Activated naive CD4-positive, alpha-beta T cell treated with anti-CD3 and anti-CD28 coated beads for 36 hours (primary cell): ENCODE data around the gene TFF3. TPM values are rescaled to one million over a fixed set of nuclear protein-coding genes. Genes with fewer than 3 reads are reported as not detected.

ENCODE experiments used
- CTCF ChIA-PET: fragments of 350-600 bp; sonication (Branson Sonifier 250); formaldehyde crosslinking; loops from one replicate; lab custom pipeline; 2021; ENCODE audit warnings: antibody characterized with exemption; lab: Charles Lee
- DNase-seq: peaks from one replicate; pipeline ENCODE4 v3.0.0-alpha.2; 2020
- H3K27ac Mint-ChIP-seq: one replicate; pipeline ENCODE4 v1.8.0; 2021; ENCODE audit warnings: mild to moderate bottlenecking, mixed read lengths
- H3K27me3 Mint-ChIP-seq: one replicate; pipeline ENCODE4 v1.8.0; 2021; ENCODE audit warnings: low read depth, mixed read lengths
- H3K36me3 Mint-ChIP-seq: one replicate; pipeline ENCODE4 v1.8.0; 2021; ENCODE audit warnings: low read depth, mixed read lengths
- H3K4me1 Mint-ChIP-seq: one replicate; pipeline ENCODE4 v1.8.0; 2021; ENCODE audit warnings: low read depth, mixed read lengths
- H3K4me3 Mint-ChIP-seq: one replicate; pipeline ENCODE4 v1.8.0; 2021; ENCODE audit warnings: mild to moderate bottlenecking, moderate library complexity, mixed read lengths
- H3K9me3 Mint-ChIP-seq: one replicate; pipeline ENCODE4 v1.8.0; 2021; ENCODE audit warnings: mixed read lengths
- intact Hi-C: fragments of 100-400 bp; cut with micrococcal nuclease; formaldehyde crosslinking; loops from one replicate; pipeline ENCODE4 v1.15.1; 2023
- total RNA-seq, 2 experiments: library from RNA; stranded (reverse); gene quantifications; one replicate each; pipeline ENCODE4 v1.2.3, GENCODE V29; 2021

TFF3 gene
- total RNA-seq, 2 experiments from 2014 or later: not detected

DNA sequence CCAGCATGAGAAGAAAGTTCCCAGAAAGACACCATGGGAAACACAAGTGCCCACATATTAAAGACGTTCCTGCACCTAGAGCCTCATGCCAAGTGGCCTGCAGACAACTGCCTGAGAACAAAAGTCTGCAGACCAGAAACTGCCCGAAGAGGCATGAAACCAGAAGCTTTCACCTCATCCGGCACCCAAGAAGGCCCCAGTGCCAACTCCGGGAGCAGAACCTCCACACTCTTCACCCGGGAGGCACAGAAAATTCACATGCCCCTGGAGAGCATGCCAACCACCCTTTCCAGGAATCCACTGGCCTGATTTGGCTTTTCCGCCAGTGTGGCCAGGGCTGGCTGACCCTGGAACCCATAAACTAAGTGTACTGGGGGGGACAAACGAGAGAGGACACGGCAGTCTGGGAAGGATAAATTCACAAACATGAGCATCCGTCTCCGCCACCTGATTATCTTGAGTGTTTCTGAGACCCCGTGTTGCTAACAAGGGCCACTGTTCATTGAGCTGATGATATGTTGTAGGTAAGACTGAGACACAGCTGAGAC is 28.8 kb upstream of the TFF3 start:
- CTCF ChIA-PET: interaction anchor here (1.2 kb wide), 1 partner anchor 17 kb away, joined by 4 read pairs; no protein-coding TSS in a partner anchor
- intact Hi-C loops: no loop called here
- no peak for DNase-seq
- Mint-ChIP-seq H3K36me3 (no peaks in the 10 kb centered on the region), H3K4me3 (no peak overlapping the region), H3K27me3 (no peaks in the 10 kb centered on the region), H3K27ac (no peak overlapping the region), H3K4me1 (no peaks in the 10 kb centered on the region), H3K9me3 (no peaks in the 10 kb centered on the region)

DNA sequence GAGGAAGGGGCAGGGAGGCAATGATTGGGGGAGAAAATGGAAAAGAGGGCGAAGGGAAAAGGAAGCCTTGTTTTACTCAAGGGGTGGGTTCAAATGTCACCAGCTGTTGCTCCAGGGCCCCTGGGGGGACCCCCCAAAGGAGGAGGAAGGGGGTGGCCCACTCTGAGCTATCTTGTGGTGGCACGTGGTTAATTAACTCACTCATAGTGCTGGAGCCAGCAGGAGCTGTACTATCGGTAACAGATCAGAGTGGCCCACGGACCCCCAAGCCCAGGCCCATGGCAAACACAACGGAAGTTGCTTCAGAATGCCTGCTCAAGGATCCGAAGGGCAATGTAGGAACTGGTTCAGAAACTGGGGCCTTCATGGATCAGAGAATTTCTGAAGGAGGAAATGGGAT is 28.3 kb upstream of the TFF3 start:
- intact Hi-C loops: no loop called here
- no peaks in the 10 kb centered on the region for H3K36me3 Mint-ChIP-seq
- H3K27ac Mint-ChIP-seq: no peak overlapping the region
- CTCF ChIA-PET: no interaction called here
- no peaks in the 10 kb centered on the region for H3K27me3 Mint-ChIP-seq
- H3K4me1 Mint-ChIP-seq: no peaks in the 10 kb centered on the region
- no peak overlapping the region for H3K4me3 Mint-ChIP-seq
- no peak for DNase-seq
- no peaks in the 10 kb centered on the region for H3K9me3 Mint-ChIP-seq

- CTCF ChIA-PET: no interaction called here
- Mint-ChIP-seq H3K4me3 (no peak overlapping the region), H3K9me3 (no peaks in the 10 kb centered on the region), H3K36me3 (no peaks in the 10 kb centered on the region), H3K27ac (no peak overlapping the region), H3K4me1 (peaks cover 3% of the 10 kb centered on the region), H3K27me3 (no peaks in the 10 kb centered on the region)
- intact Hi-C loops: no loop called here
- DNase-seq: no peak
Observed at GRCh38 chr21:42343101-42343500, 27.9 kb upstream of the TFF3 start.

DNA sequence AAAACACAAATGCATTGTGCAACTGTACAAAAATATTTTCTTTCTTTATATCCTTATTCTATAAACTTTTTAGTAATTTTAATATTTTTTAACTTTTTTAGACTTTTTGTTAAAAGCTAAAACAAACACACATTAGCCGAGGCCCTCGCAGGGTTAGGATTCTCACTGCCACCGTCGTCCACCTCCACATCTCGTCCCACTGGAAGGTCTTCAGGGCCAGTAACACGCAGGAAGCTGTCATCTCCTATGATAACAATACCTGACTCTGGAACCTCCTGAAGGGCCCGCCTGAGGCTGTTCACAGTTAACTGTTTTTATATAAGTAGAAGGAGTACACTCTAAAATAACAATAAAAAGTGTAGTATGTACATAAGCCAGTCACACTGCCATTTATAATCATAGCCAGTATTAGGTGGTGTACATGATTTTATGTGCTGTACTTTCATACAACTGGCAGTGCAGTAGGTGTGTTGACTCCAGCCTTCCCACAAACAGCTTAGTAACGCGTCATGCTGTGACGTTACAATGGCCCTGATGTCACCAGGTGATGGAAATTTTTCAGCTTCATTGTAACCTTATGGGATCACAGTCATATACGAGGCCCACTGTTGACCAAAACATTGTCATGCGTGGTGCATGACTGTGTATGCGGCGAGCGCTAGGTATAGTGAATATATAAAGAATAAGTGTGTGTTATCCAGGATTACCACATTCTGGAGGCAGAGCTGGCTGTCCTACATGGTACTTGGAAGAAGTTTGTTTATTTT is 26.8 kb upstream of the TFF3 start:
- Mint-ChIP-seq H3K4me3 (no peak overlapping the region), H3K9me3 (no peaks in the 10 kb centered on the region), H3K27ac (no peak overlapping the region), H3K36me3 (no peaks in the 10 kb centered on the region), H3K4me1 (peaks cover 8% of the 10 kb centered on the region), H3K27me3 (no peaks in the 10 kb centered on the region)
- no peak for DNase-seq
- intact Hi-C loops: no loop called here
- CTCF ChIA-PET: interaction anchor here (0.7 to 0.9 kb wide), 2 partner anchors 31 to 46 kb away, joined by 3 to 5 read pairs; no protein-coding TSS in a partner anchor

DNA sequence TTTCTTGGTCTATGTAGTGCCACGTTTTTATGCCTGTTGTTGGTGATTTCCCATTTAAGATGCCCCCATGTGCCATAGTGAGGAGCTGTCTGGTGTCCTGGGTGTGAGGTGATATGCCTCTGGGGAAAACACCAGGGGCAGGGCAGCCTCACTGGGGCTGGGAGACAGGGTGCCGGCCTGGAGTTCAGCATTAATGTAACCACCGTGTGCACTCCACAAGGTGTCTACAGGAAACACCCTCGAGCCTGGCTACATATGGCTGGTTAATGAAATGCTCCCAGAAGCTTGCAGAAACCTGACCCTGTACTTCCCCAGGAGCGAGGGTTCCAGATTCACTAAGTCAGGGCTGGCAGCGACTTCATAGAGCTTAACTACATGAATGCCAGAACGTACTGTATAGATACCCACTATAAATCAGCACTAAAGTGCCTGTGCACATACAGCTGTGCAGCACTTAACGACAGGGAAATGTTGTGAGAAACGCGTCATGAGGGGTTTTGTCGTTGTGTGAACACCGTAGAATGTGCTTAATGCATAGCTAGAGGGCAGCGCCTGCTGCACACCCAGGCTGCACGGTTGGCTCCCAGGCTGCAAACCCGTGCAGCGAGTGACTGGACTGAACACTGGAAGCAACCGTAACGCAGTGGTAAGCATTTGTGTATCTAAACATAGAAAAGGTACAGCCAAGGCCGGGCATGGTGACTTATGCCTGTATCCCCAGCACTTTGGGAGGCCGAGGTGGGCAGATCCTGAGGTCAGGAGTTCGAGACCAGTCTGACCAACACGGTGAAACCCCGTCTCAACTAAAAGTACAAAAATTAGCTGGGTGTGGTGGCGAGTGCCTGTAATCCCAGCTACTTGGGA is 25.2 kb upstream of the TFF3 start:
- CTCF ChIA-PET: interaction anchor here (0.6 to 1.1 kb wide), 3 partner anchors 20 to 109 kb away, joined by 3 to 5 read pairs (median 3); partner anchors contain the start of gene UBASH3A
- no peak for DNase-seq
- intact Hi-C loops: no loop called here
- Mint-ChIP-seq H3K36me3 (no peaks in the 10 kb centered on the region), H3K4me3 (no peak overlapping the region), H3K27ac (no peak overlapping the region), H3K27me3 (no peaks in the 10 kb centered on the region), H3K9me3 (no peaks in the 10 kb centered on the region), H3K4me1 (peaks cover 8% of the 10 kb centered on the region)

DNA sequence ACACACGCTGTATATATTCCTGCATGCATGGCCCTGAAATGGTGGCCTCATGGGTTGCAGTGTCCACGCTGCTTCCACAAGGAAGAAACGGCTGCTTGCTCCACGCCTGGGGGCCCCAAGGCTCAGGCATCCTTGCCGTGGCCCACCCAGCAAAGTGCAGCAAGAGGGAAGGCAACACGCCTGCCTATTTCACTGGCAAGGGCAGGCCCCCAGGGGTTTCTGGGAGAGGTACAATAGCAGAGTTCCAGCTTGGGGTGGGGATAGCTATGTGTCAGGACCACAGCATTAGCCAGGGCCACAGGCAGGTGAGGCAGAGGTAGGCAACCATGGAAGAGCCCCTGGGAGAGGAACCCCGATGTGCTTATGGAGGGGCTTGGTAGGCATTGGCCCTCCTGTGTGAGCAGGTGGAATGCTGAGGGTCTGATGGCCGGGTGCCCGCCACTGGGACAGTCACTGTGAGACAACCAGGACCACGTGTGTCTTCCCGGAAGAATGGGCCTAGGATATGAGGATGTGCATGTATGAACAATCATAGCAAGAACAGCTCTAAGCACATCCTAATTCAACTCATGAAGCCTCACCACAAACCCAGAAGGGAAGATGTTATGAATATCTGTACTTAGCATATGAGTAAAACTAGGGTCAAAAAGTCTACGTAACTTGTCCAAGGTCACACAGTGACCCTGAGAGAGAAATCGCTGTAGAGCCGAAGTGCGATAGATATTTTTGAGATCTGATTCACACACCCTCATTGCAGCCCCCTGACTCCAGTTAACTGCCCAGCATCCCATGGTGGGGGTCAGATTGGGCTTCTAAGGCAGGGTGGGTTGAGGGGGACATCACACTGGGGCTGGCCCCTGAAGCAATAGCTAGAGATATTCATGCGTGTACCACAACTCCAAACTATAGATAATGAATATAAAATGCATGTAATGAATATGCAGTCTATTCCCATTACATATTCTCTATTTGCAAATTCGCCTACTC is 23.8 kb upstream of the TFF3 start:
- Mint-ChIP-seq H3K27ac (no peak overlapping the region), H3K27me3 (no peaks in the 10 kb centered on the region), H3K9me3 (no peaks in the 10 kb centered on the region), H3K4me1 (peaks cover 8% of the 10 kb centered on the region), H3K4me3 (no peak overlapping the region), H3K36me3 (no peaks in the 10 kb centered on the region)
- CTCF ChIA-PET: interaction anchor here (0.5 to 4.1 kb wide), 20 partner anchors 7 to 212 kb away, joined by 3 to 30 read pairs (median 4); partner anchors contain the start of genes TFF2 and UBASH3A
- no peak for DNase-seq
- intact Hi-C loops: loop anchor here (1.0 to 10.0 kb wide), 5 partner anchors 42 to 198 kb away; no protein-coding TSS in a partner anchor

DNA sequence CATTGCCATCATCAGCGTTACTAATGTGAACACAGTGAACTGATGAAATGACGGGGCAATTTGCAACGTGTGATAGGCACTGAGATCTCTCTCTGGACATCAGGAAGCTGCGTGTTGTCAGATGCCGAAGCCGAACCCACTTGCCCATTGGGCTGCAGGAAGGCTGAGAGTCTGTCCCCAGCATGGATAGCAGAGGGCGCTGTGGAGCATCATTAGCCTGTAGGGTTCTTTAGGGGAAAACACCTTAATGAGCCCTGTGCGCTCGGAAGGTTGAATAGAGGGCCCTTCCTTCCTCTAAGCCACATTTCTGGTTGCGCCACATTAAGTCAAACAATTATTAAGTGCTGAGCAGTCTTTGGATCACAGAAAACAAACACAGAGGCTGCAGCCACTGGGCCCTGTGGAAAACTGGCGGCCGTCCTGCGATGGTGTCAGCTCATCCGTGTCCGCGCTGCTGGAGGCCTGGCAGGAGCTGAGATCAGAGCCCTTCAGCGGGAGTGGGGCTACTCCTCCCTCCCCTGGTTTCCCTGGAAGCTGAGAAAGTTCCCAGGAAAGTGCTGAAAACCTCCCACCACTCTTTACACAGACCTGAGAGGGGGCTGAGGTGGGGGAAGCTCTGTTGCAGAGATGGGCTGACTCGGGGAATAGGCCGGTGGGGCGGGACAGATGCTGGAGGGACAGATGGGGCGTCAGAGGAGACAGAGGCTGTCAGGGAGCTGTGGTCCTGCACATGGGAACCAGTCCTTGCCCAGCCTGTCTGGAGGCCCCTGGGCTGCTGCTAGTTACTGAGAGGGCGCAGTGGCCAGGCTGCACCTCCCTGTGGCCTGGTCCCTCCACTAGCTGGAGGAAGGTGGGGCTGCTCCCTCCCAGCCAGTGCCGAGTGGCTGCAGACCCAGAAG is 22.9 kb upstream of the TFF3 start:
- intact Hi-C loops: loop anchor here (1.0 to 10.0 kb wide), 5 partner anchors 43 to 199 kb away; no protein-coding TSS in a partner anchor
- CTCF ChIA-PET: interaction anchor here (0.5 to 4.1 kb wide), 22 partner anchors 8 to 480 kb away, joined by 3 to 30 read pairs (median 5); partner anchors contain the start of genes TFF2 and UBASH3A
- DNase-seq: peak; percentile 94
- Mint-ChIP-seq H3K9me3 (no peaks in the 10 kb centered on the region), H3K4me1 (peaks cover 8% of the 10 kb centered on the region), H3K27ac (no peak overlapping the region), H3K36me3 (no peaks in the 10 kb centered on the region), H3K27me3 (no peaks in the 10 kb centered on the region), H3K4me3 (no peak overlapping the region)

DNA sequence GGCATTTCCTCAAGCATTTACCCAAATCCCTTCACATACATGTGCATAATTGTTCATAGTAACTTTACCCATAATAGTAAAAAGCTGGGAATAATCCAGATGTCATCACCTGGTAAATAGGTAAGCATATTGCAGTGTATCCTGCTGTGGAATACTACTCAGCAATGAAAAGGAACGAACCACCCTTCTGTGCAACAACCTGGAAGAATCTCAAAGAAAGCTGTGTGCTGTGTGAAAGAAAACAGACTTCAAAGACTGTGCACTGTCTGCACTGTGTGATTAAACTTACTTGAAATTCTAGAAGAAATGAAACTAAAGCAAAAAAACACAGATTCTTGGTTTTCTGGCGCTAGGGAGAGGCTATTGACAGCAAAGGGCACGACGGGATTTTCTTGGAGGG is 22.1 kb upstream of the TFF3 start:
- CTCF ChIA-PET: interaction anchor here (1.0 to 4.1 kb wide), 17 partner anchors 8 to 481 kb away, joined by 3 to 30 read pairs (median 6); partner anchors contain the start of genes TFF2 and UBASH3A

DNA sequence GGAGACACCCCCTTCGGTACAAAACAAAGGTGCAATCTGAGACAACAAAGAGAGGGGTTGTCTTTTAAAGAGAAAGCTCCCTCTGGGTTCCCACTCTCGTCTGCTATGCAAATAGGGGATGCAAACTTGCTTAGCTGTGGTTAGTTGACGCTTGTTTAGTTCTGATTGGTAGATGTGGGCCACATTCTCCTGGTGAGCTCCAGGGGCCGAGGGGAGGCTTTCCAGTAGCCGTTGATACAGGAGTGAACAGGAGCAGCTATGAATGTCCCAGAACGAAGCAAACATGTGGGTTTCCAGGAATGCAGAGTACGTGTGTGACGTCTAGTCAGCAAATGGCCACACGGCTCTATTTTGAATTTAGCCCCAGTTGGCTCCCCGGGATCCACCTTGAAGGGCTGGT is 20.8 kb upstream of the TFF3 start:
- H3K27ac Mint-ChIP-seq: no peak overlapping the region
- no peaks in the 10 kb centered on the region for H3K36me3 Mint-ChIP-seq
- peaks cover 11% of the 10 kb centered on the region for H3K9me3 Mint-ChIP-seq
- intact Hi-C loops: loop anchor here (10.0 kb wide), 1 partner anchor 191 kb away; no protein-coding TSS in a partner anchor
- CTCF ChIA-PET: interaction anchor here (0.7 to 4.1 kb wide), 6 partner anchors 26 to 115 kb away, joined by 3 to 30 read pairs (median 6); partner anchors contain the start of gene TFF1
- H3K27me3 Mint-ChIP-seq: no peaks in the 10 kb centered on the region
- DNase-seq: no peak
- H3K4me1 Mint-ChIP-seq: peaks cover 8% of the 10 kb centered on the region
- no peak overlapping the region for H3K4me3 Mint-ChIP-seq

More for the DNA sequence above, 22.1 kb upstream of the TFF3 start:
- H3K36me3 Mint-ChIP-seq: no peaks in the 10 kb centered on the region
- H3K27me3 Mint-ChIP-seq: no peaks in the 10 kb centered on the region
- intact Hi-C loops: loop anchor here (10.0 kb wide), 1 partner anchor 192 kb away; no protein-coding TSS in a partner anchor
- H3K4me3 Mint-ChIP-seq: no peak overlapping the region
- H3K9me3 Mint-ChIP-seq: peaks cover under 1% of the 10 kb centered on the region
- peaks cover 8% of the 10 kb centered on the region for H3K4me1 Mint-ChIP-seq
- DNase-seq: no peak
- H3K27ac Mint-ChIP-seq: no peak overlapping the region

DNA sequence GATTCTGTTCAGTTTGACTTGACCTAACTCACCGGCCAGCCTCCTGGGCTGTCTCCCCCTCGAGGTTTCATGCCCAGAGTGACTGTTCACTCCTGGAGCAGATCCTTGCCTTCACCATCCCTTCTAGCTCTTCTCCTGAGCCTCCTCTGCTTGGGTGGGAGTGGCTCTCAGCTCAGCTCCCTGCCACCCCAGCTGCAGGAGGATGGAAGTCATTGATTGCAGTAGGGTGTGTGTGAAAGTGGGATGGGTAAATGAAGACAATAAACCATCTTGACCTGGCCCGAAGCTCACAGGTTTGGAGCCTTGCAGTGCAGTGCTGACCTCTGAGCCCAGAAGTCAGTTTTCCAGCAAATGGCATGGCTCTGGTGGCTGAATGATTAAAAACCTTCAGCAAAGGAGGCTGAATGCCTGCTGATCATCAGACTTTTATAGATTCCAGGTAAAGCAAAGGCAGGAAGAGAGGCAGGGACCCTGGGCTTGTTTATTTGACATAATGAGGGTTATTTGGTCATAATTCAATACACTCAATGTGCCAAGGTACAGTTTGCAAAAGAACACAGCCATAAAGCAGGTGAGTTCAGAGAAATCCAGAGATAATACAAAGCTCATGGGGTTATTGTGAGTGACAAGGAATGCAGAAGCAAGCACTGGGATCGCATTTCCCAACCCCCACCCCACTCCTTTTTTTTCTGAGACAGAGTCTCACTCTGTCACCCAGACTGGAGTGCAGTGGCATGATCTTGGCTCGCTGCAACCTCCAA is 17.5 kb upstream of the TFF3 start:
- peaks cover 13% of the 10 kb centered on the region for H3K9me3 Mint-ChIP-seq
- H3K27ac Mint-ChIP-seq: no peak overlapping the region
- DNase-seq: no peak
- H3K27me3 Mint-ChIP-seq: no peaks in the 10 kb centered on the region
- intact Hi-C loops: loop anchor here (10.0 kb wide), 1 partner anchor 188 kb away; no protein-coding TSS in a partner anchor
- no peaks in the 10 kb centered on the region for H3K36me3 Mint-ChIP-seq
- H3K4me1 Mint-ChIP-seq: peaks cover 1% of the 10 kb centered on the region
- no peak overlapping the region for H3K4me3 Mint-ChIP-seq
- CTCF ChIA-PET: interaction anchor here (1.0 kb wide), 1 partner anchor 70 kb away, joined by 3 read pairs; no protein-coding TSS in a partner anchor
